Suprapubic skin (tissue), 3 donors: Measurements from ENCODE around the gene NUDT9.

Source experiments
- CTCF ChIP-seq, 2 donors: fragments of 200-600 bp in 1 of 2; fragments of 450-650 bp in 1 of 2; sonication (generic) in 1 of 2; IDR thresholded peaks; one replicate each; pipeline ENCODE4 v1.5.1; 2016 to 2019; ENCODE audit warnings: antibody characterized with exemption in 2 of 2, mild to moderate bottlenecking in 1 of 2, moderate library complexity in 1 of 2
- POLR2A ChIP-seq, 2 donors: fragments of 450-650 bp; IDR thresholded peaks; one replicate each; pipeline ENCODE4 v1.6.1; 2017; ENCODE audit warnings: antibody characterized with exemption in 2 of 2, mild to moderate bottlenecking in 2 of 2, moderate library complexity in 2 of 2

DNA sequence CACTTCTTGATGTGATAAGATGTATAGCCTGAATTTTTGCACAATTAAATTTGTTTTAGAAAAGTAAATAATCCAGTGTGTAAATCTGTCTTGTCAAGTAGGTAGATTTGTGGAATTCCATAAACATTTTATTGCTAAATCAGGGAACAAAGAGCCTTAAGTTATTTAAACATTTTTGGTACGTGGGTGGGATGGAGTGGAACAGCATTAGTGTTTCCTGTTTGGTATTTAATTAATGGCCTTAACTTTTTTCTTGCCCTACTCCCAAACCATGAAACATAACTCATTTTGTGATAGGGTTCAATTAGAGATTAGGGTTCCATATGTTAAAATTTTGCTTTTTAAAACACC lies 5.1 kb downstream of the NUDT9 start:
- TF ChIP-seq POLR2A (IDR thresholded peaks at IDR 0.05) (no peak), CTCF (IDR thresholded peaks at IDR 0.05) (no peak)
